GM12874 (cell line): ENCODE data around the gene ENOX1.

Source experiments
- TF ChIP-seq, protein P1 (sequence below): IDR thresholded peaks from 2 replicates; pipeline ENCODE4 v1.5.1; 2011; ENCODE audit warnings: low read depth, mild to moderate bottlenecking, control low read depth, low read length, moderate library complexity; ENCODE audit not compliant: insufficient read depth

The ENOX1 gene

DNA sequence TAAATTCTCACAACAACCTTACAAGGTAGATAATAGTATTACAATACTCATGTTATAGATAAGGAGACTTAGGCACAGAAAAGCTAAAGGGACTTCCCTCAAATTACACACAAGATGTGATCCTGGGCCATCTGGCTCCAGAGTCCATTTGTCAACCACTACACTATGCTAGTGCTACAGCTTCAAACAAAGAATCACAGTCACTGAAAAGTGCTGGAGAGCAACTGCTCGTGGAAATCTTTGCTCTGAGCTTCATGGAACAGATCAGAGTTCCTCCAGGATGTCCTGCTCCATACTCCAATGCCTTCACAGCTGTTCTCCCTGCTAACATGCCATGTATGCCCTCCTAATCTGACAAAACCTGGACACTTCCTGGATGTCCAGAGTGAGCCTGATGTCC, 271.2 kb downstream of the ENOX1 start:
- TF ChIP-seq, protein P1, sequence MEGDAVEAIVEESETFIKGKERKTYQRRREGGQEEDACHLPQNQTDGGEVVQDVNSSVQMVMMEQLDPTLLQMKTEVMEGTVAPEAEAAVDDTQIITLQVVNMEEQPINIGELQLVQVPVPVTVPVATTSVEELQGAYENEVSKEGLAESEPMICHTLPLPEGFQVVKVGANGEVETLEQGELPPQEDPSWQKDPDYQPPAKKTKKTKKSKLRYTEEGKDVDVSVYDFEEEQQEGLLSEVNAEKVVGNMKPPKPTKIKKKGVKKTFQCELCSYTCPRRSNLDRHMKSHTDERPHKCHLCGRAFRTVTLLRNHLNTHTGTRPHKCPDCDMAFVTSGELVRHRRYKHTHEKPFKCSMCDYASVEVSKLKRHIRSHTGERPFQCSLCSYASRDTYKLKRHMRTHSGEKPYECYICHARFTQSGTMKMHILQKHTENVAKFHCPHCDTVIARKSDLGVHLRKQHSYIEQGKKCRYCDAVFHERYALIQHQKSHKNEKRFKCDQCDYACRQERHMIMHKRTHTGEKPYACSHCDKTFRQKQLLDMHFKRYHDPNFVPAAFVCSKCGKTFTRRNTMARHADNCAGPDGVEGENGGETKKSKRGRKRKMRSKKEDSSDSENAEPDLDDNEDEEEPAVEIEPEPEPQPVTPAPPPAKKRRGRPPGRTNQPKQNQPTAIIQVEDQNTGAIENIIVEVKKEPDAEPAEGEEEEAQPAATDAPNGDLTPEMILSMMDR: no peak

DNA sequence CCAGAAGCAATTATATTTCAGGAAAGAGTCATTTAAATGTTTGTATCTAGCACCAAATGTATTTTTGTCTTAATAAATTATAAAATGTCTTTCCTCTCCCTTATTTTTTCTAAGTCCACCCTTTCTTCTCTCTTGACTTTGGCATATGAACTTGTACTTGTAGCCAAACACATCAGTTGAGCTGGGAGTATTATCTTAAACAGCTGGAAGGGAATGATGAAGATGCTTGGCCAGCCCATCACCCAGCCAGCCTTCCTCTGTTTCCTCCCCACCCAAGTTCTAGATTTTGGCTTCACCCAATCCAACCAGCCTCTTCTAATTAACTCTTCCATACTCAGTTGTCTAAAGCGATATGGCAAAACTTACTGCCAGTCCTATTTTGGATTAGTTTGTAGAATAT, 272.5 kb downstream of the ENOX1 start:
- TF ChIP-seq, protein P1: no peak

DNA sequence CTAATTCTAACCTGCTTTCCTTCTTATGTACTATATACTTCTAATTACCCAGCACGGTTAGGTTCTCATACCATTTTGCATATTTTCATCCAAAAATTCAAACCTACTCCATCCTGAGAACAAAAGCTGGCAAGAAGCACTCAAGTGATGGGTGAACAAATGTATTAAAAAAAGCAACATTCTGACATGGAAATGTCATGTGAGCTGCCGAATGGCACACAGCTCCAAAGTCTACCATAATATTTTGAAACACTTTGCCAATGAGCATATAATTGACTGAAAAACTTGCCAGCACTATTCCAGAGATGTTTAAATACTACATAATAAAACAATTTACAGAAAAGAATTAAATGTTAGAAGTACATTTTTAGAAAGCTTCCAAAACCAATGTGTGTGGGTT, 274.6 kb downstream of the ENOX1 start:
- TF ChIP-seq, protein P1: no peak

DNA sequence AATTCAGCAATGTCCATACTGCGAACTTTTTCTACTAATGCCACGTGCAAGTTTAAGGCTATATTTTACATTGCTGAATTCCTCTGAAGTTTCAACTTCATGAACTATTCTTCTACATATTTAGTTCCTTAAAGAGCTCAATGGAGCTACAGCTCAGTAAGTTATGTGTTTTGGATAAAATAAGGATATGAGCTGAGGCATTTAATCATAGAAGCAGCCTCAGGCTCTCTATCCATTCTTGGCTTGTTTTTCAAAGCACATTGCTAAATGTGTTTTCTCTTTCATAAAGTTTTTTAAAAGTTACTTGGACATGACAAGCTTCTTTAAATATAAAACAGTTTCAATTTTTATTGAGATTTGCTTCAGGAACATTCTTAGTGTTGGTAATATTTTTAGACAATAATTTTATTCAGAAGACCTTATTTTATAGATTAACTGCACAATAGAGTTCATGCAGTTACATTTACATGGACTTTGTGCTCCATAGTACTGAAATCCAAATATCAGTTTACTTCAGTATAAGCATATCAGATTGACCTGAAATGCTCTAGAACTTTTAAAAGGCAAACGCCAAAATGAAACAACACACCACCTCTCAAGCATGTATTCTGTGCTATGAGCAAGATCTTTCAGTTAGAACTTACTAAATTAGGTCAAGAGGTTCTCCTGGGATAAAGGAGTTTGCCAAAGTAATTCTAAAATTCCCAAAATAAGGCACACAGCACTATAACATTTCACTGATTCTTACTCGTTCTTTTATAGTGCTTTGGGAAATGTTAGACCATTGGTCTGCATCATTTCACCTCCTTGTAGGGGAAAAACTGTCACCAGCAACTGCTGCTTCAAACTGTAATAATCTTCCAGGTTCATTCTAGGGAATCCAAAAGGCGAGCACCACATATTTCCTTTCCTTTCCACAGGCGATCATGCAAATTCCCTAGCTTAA, 275.5 kb downstream of the ENOX1 start:
- TF ChIP-seq, protein P1: no peak

DNA sequence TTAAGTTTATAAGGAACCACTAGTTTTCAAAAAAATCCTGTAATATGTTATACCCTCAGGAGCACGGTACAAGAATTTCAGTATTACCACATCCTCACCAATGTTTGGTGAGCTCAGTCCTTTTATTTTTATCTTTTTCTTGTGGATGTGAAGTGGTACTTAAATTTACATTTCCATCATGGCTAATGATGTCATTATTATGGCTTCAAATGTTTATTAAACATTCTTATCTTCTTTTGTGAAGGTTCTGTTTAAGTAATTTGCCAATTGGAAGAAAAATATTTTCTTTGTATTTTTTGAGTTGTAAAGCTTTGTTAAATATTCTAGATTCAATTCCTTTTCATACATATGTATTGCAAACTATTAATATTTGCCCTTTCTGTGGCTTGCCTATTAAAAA, 291.0 kb downstream of the ENOX1 start:
- TF ChIP-seq, protein P1: no peak

DNA sequence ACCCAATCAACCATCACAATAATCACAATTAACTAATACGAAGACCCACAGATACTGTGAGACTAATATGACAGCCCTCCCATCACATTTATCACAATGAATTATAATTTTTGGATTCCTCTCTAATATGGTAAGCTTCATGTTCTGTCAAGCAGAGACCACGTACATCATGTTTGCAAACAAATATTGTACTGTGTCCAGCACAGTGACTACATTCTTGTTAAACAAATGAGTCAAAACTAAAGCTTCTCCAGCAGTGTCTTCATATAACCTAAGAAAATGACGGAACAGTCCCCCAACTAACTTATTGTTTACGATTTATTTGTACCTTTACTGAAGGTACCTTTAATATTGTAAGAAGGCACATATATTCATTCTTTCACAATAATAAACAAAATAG, 292.6 kb downstream of the ENOX1 start:
- TF ChIP-seq, protein P1: no peak

DNA sequence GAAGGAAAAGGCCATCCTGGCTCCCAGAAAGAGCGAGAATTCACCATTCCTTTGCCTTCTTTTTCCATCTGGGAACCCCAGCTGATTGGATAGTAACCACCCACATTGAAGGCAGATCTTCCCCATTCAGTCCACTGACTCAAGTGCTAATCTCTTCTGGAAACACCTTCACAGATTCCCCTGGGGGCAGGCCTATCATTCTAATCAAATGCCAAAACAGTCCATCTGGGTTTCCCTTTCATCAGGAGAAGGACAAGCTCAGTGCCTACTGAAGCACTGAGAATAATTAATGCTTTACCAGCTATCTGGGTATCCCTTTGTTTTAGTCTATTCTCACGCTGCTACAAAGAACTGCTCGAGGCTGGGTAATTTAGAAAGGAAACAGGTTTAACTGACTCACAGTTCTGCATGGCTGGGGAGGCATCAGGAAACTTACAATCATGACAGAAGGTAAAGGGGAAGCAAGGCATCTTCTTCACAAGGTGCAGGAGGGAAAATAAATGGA, 293.2 kb downstream of the ENOX1 start:
- TF ChIP-seq, protein P1: no peak
